GM21360 (cell line): ENCODE results near the gene MMP20.

Source experiments
- ATAC-seq: cut with Tn5 transposase; IDR thresholded peaks from one replicate; pipeline ENCODE4 v1.9.1; 2021; ENCODE audit warnings: mild to moderate bottlenecking, moderate library complexity; ENCODE audit not compliant: unreplicated experiment

The MMP20 gene

DNA sequence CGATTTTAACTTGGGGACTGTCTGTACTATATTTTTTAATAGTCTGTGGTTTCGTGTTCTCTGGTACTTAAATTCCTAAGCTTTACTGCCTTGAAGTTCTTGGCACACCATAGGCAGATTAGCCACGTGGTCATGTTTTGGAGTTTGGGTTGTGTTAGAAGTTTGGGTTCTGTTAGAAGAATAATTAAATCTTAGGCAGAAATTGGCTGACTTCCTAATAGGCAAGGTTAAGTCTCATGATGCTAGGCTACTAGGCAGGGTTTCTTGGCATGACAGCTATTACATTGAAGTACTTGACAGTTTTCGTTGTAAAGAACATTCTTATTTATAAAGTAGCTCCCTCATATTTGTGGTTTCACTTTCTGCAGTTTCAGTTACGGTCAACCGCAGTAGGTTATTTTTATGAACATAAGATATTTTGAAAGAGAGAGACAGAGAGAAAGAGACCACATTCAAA lies 64.5 kb downstream of the MMP20 start:
- peak; percentile 73 for ATAC-seq

DNA sequence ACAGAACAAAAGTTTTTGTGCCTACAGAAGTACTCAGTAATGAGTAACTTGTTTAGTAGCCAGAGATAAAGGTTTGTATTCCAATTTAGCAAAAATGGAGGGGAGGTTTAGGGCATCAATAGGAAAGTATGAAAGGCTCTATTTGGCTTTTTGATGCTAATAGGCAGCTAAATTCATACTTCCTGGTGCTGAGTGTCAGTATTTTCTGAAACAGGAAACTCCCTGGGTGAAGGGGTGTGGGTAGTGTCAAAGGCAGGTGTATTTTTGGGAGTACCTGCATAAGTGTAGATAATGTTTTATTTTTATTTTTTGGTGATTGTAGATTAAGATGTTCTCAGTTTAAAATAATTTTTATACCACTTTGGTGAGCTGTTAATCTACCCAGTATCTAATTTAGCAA lies 65.3 kb downstream of the MMP20 start:
- peak; percentile 45 for ATAC-seq

DNA sequence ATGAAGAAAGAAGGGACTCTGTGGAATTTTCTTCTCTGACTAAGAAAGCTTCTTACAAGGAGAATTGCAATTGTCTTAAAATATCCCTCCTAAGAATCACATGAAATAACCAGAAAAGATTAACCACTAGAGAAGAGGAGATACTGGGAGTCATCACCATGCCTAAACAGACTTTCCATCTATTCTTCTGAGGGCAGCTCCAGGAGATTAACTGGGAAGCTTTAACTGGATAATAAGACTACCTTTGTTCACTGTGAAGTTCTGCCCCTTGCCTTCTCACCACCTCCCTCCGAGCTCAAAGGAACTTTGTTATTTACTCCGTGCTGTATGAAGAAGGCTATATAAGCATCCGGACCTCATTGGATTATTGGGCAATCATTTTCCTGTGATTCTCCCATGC lies 70.0 kb downstream of the MMP20 start:
- ATAC-seq: no peak

DNA sequence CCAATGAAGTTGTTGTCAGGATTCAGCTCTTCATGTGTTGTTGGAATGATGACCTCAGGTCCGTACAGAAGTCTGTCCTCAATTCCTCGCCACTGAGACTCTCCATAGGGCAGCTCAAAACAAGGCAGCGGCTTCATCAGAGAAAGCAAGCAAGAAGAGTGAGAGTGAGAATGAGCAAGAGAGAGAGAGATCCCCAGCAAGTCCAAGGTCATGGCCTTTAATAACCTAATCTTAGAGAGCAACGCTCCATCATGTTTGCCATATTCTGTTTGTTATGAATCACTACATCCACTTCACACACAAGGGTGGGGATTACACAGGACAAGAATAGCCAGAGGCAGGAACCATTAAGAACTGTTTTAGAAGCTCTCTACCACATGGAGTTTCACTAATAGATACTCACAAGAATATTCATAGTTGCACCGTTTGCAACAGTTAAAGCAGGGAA lies 71.3 kb downstream of the MMP20 start:
- ATAC-seq: peak; percentile 84

DNA sequence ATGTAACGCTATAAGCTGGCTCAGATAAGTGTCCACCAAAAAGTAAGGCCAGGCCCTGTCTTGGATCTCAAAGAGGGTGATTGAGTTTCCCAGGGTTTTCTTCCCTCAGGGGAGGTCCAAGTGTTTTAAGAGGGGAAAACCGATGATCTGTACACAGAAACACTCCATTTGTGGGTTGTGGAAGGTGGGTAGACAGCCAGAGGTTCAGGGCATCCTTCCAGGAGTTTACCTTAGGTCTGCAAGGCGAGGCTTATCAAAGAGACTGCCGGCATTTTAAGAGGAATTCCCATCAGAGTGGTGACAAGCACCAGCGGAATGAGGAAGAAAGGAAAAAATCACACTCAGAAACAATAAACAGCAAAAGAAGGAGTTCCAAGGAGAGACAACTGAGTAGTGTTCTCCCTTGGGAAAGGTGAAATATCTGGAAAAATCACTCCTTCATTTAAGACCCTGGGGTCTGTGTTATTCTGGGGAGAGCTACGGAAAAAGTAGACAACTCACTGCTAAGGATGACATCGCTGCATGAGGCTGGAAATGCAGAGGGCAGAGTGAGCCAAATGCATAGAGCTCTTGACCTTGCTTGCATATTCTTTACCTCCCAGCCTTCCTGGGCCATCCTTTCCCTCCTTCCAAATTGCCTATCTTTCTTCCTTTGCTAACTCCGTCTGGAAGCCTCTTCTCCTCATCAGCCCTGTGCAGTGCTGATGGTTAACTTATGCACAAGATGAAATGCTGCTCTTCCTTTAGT lies 72.5 kb downstream of the MMP20 start:
- ATAC-seq: no peak

DNA sequence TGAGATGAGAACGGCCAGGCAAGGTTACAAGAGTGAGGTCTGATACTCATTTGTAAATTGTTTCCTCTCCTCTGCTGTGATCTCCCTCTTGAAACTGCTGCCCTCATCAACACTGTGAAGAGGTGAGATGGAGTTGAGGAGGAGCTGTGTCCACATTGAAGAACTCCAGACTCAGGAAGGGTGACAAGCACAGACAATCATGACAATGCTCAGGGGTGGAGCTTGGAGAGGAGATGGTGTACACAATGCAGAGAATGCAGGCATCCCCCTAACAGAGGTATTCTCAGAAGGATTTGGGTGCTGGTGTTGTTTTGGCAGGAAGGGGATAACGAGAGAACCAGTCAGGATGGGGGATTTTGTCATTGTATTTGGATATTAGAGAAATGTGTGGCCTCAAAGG lies 73.1 kb downstream of the MMP20 start:
- no peak for ATAC-seq

DNA sequence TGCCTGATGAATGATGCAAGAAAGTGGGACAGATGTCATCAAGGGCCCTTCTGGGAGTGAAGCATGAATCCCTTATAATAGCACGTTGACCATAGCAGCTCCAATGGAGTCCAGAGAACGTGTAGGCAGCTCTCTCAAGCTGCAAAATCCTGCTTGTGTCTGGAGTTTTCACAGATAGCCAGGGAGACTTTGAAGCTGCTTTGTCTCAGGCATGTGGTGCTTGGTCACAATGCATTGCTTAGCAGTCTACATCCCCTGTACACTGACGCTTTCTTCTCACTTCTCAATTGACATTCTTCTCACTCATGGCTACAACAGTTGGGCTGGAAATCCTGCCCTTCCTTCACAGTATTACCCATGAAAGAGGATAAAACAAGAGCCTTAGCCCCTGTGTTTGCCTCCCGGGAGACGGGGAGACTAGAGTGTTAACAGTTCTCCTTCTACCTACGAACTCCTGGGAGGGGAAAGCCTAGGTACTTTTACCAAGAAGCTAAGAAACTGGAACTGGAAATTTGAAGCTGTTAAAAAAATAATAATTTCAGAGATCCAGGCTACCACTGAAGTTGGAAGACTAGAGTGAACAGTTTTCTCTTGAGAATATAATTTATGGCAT lies 73.9 kb downstream of the MMP20 start:
- no peak for ATAC-seq

DNA sequence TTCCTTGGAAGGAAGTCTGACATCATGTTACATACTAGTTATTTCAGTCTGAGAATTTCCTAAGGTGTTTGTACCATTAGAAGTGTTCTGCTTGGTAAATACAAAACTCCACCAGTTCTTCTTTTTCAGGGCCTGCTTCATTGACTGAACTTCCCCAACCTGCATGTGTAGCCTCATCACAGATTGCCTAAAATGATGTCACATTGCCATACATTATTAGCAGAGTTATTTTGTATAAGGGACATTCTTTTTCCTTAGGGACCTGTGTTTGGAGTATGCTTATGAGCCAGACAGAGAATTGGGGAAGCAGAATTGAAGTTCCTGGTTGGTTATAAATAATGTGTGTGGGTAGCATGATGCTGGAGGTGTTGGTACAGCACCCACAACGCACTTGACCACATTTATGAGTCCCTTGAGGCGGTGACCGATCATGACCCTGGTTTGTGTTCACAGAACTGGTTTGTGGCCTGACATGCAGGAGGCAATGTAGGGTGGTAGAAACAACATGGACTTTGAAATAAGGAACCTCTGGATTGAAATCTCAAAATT lies 78.1 kb downstream of the MMP20 start:
- ATAC-seq: peak; percentile 61

DNA sequence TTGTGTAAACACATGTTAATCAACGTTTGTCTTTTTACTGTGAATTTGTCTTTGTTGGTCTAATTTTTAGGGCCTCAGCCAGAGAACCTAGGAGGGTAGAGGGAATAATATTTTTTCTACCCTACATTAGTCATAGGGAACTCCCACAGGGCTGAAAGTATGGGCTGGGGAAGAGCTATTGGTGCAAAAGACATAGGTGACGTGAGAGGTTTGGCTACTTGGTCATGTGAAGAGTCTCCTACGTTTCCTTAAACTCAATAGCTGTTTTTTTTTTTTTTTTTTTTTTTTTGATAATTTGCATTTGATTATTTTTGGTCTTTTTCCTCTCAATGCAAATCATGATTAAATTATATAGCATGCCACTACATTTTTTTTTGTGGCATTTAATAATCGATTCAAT lies 78.7 kb downstream of the MMP20 start:
- ATAC-seq: peak; percentile 66

DNA sequence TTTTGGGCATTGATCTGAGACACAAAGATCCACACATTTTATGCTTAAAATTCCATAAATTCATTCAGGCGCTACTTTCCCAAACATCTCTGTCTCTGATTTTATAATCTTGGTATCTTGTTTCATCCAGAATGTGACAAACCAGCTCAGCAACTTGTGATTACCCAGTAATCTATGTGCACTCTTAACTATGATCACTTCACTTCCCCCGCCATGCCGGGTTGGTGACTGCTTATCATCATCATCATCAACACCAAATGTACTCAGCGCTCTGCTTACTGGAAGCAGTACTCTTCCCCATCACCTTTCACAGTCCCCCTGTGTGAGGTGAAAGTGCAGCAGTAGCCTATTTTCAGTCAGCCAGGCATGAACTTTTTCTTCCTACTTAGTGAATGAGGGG lies 79.4 kb downstream of the MMP20 start:
- ATAC-seq: no peak

DNA sequence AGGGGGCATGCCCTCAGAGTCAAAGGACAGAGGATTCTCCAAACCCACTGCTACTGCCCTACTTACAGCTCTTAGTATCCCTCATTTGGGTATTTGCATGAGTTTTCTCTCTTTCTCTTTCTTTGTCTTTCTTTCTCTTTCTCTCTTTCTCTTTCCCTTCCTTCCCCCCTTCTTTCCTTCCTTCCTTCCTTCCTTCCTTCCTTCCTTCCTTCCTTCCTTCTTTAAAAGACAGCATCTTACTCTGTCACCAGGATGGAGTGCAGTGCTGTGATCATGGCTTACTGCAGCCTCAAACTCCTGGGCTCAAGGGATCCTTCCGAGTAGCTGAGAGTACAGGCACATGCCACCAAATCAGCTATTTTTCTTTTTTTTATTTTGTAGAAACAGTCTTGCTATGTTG lies 80.5 kb downstream of the MMP20 start:
- ATAC-seq: no peak

DNA sequence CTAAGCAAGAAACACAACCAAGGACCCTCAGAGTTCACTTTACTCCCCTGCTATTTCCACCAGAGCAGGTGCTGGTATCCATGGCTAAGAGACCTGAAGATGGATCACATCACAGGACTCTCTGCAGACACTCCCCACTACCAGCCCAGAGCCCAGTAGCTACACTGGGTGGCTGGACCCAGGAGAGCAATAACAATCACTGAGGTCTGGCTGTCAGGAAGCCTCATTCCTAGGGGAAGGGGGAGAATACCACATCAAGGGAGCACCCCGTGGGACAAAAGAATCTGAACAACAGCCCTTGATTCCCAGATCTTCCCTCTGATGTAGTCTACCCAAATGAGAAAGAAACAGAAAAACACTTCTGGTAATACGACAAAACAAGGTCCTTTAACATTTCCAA lies 85.6 kb downstream of the MMP20 start:
- no peak for ATAC-seq

DNA sequence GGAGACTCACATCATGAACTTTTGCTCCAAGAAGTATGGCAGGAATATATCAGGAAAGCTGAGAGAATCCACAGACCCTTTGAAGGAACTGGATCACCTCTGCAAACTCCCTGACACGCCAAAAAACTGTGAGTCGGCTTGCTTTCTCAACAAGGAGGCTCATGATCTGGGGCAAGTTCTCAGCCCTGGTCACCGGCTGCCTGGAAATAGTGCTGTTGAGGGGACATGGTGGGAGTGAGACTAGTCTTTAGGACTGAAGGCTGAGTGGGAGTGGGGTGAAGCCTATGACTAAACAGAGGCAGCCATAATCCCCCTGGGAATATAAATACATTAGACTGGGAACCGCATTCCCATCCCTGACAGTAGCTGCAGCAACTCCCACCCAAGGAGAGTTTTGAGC lies 86.2 kb downstream of the MMP20 start:
- ATAC-seq: no peak

DNA sequence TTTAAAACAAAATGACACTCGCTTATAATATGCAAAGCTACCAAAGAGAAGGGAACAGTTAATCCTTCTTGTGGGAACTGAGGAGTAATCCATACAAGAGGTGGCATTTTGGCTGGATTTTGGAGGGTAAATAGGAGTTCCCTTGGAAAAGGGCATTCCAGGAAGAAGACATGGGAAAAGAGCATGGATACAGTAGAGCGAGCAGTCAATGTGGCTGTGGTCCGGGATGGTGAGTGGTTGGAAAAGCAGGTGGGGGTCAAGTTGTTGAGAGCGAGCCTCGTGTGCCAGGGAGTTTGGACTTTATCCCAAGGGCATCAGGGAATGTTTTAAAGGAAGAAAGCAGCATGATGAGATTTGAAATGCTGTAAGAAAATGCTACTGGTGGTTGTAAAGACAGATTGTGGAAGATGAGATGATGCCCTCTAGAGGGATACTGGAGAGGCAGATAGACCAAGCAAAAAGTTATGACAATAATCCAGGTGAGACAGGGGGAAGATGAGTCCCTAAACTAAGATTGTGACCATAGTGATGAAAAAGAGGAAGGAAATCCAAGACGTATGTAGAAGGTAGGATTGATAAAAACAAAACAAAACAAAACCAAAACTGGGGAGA lies 90.8 kb downstream of the MMP20 start:
- no peak for ATAC-seq

DNA sequence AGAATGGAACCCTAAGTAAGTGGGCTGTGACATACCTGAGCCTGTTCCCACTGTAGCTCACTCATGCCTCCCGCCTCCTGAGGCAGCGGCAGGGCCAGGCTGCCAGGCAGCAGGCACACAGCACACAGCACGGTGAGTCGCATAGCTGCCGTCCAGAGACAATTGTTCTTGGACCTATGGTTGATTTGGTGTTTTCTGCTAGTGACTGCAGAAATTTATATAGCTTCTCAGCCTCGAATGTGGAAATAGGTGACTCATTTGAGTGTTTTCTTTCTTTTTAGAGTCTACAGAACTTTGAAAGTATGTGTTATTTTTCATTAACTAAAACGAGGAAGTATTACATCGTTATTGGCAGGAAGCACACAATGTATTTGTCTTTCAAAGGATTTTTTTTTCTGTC lies 94.6 kb downstream of the MMP20 start, which contains the start of gene MMP7:
Gene MMP7 (minus strand): TSS at position 190 of the 400 bp plus-strand sequence. CDS start 47 bp downstream, at position 143.
- ATAC-seq: no peak

DNA sequence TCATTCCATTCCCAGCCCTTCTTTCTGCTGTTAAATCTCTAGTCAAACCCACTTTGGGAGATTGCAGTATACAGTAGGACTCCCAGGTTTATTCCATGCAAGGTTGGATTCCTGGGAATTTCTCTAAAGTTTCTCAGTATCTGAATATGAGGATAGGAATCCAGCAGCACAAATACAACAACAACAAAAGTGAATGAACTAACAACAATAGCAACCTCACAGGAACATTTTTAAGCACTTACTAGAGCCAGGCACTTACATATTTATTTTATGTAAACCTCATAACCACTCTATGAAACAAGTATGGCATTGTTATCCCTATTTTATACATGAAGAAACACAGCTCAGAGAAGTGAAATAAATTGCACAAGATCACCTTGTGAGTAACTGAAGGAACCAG lies 96.5 kb downstream of the MMP20 start:
- ATAC-seq: no peak

DNA sequence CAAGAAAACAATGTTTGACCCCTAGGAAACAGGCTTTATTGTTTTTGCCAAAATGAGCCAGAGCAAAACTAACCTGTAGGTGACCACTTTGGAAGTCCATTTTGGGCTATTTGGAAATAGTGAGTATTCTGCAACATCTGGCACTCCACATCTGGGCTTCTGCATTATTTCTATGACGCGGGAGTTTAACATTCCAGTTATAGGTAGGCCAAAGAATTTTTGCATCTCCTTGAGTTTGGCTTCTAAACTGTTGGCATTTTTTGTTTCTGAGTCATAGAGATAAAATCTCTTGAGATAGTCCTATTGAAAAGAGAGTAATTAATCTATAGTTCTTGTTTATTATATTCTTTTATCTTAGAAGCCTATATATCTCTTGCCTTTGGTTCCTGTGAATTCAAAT lies 97.4 kb downstream of the MMP20 start:
- no peak for ATAC-seq

DNA sequence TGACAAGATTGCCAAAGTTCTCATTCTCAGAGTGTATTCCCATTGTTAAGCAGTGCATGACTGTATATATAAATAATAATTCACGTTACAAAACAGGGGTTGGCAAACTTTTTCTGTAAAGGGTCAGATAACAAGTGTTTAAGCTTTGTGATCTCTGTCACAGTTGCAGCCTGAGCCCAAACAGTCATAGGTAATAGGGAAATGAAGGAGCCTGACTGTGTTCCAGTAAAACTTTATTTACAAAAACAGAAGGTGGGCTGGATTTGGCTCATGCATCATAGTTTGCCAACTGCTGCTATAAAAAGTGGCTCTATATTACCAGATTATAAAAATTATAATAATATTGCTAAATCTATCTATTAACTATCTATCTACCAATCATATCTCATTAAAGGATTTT lies 98.1 kb downstream of the MMP20 start:
- ATAC-seq: no peak
